HEK293 (cell line): ENCODE measurements around the gene CFAP57.

Experiments
- CTCF ChIP-seq: fragments of 450-650 bp; formaldehyde crosslinking; IDR thresholded peaks from 2 replicates; pipeline ENCODE4 v1.5.1; 2016; ENCODE audit warnings: missing biosample characterization, missing genetic modification characterization
- GLI2 ChIP-seq: fragments of 450-650 bp; formaldehyde crosslinking; IDR thresholded peaks from 2 replicates; pipeline ENCODE4; 2017; ENCODE audit warnings: missing biosample characterization, missing genetic modification characterization, low read depth, borderline replicate concordance
- MYNN ChIP-seq: fragments of 450-650 bp; formaldehyde crosslinking; IDR thresholded peaks from 2 replicates; pipeline ENCODE4 v1.5.1; 2016; ENCODE audit warnings: missing biosample characterization, missing genetic modification characterization, borderline replicate concordance
- MZF1 ChIP-seq: fragments of 450-650 bp; formaldehyde crosslinking; IDR thresholded peaks from 2 replicates; pipeline ENCODE4 v1.5.1; 2017; ENCODE audit warnings: missing biosample characterization, missing genetic modification characterization, borderline replicate concordance
- WT1 ChIP-seq: fragments of 450-650 bp; formaldehyde crosslinking; IDR thresholded peaks from 2 replicates; pipeline ENCODE4 v1.5.1; 2016; ENCODE audit warnings: missing biosample characterization, missing genetic modification characterization
- ZFP41 ChIP-seq: fragments of 450-650 bp; formaldehyde crosslinking; IDR thresholded peaks from 2 replicates; pipeline ENCODE4 v1.5.1; 2016; ENCODE audit warnings: missing biosample characterization, missing genetic modification characterization, borderline replicate concordance
- ZNF138 ChIP-seq: fragments of 450-650 bp; formaldehyde crosslinking; IDR thresholded peaks from 2 replicates; pipeline ENCODE4 v1.5.1; 2016; ENCODE audit warnings: missing biosample characterization, missing genetic modification characterization, borderline replicate concordance
- ZNF274 ChIP-seq, 2 experiments: fragments of 200-500 bp in 1 of 2; fragments of 450-650 bp in 1 of 2; sonication (Bioruptor generic) in 1 of 2; formaldehyde crosslinking in 1 of 2; IDR thresholded peaks; 2 replicates each; pipeline versions ENCODE4 v1.5.1 to v1.6.1; 2014 to 2016; ENCODE audit warnings: borderline replicate concordance in 1 of 2, inconsistent platforms in 1 of 2, low read length in 1 of 2, missing biosample characterization in 1 of 2, missing genetic modification characterization in 1 of 2
- ZNF311 ChIP-seq: fragments of 450-650 bp; formaldehyde crosslinking; IDR thresholded peaks from 2 replicates; pipeline ENCODE4 v1.5.1; 2017; ENCODE audit warnings: missing biosample characterization, missing genetic modification characterization, borderline replicate concordance
- ZNF488 ChIP-seq: fragments of 450-650 bp; formaldehyde crosslinking; IDR thresholded peaks from 2 replicates; pipeline ENCODE4 v1.5.1; 2016; ENCODE audit warnings: missing biosample characterization, missing genetic modification characterization
- ZNF658 ChIP-seq: fragments of 450-650 bp; formaldehyde crosslinking; IDR thresholded peaks from 2 replicates; pipeline ENCODE4; 2016; ENCODE audit warnings: missing biosample characterization, missing genetic modification characterization
- ZNF670 ChIP-seq: fragments of 450-650 bp; formaldehyde crosslinking; IDR thresholded peaks from 2 replicates; pipeline ENCODE4 v1.5.1; 2016; ENCODE audit warnings: missing biosample characterization, missing genetic modification characterization, low read depth
- ZNF777 ChIP-seq: fragments of 450-650 bp; formaldehyde crosslinking; IDR thresholded peaks from 2 replicates; pipeline ENCODE4 v1.5.1; 2017; ENCODE audit warnings: missing biosample characterization, missing genetic modification characterization, borderline replicate concordance

GRCh38 chr1:43241413-43241836 is 69.3 kb downstream of the CFAP57 start:
- no peak for TF ChIP-seq CTCF (tag by site-specific recombination)
- TF ChIP-seq ZNF777: no peak
- no peak for TF ChIP-seq GLI2
- TF ChIP-seq ZNF658 (tag by site-specific recombination): no peak
- TF ChIP-seq ZNF670 (tag by site-specific recombination): no peak
- no peak for TF ChIP-seq WT1
- TF ChIP-seq ZNF311: no peak
- TF ChIP-seq MZF1 (tag by site-specific recombination): no peak
- TF ChIP-seq ZNF138 (tag by site-specific recombination): no peak
- no peak for TF ChIP-seq ZNF488
- TF ChIP-seq ZFP41 (tag by site-specific recombination): no peak
- no peak for TF ChIP-seq MYNN (tag by site-specific recombination)
- TF ChIP-seq ZNF274 (IDR thresholded peaks at IDR 0.05; ENCODE audit: low read length): no peak
- TF ChIP-seq ZNF274 (tag by site-specific recombination; IDR thresholded peaks at IDR 0.05; ENCODE audit: borderline replicate concordance): no peak
